Natural killer cell (primary cell): Measurements from ENCODE around the gene CHIT1. TPM values are rescaled to one million over a fixed set of nuclear protein-coding genes. Genes with fewer than 3 reads are reported as not detected.

Source experiments
- ATAC-seq, 3 donors: fragments of 150-1000 bp in 2 of 3; fragments of 200-7000 bp in 1 of 3; cut with Tn5 transposase; 1 replicate in 1 of 3; 2 replicates in 2 of 3; pipeline ENCODE4 v1.10.0; 2021; ENCODE audit warnings: mild to moderate bottlenecking in 2 of 3, moderate library complexity in 2 of 3
- DNase-seq, 2 donors: peaks; one replicate each; pipeline versions ENCODE4 v3.0.0 to v3.0.0-alpha.2; 2013 to 2021; ENCODE audit warnings: mixed read lengths in 1 of 2
- H3K27ac ChIP-seq: one replicate; pipeline ENCODE4 v1.5.1; 2013; ENCODE audit warnings: mild to moderate bottlenecking, low read length
- H3K27me3 ChIP-seq: one replicate; pipeline ENCODE4 v1.6.1; 2013; ENCODE audit warnings: low read length; ENCODE audit not compliant: control insufficient read depth, insufficient read depth
- H3K36me3 ChIP-seq: one replicate; pipeline ENCODE4 v1.6.1; 2013; ENCODE audit warnings: low read length; ENCODE audit not compliant: control insufficient read depth, insufficient read depth
- H3K4me1 ChIP-seq: one replicate; pipeline ENCODE4 v1.6.1; 2013; ENCODE audit warnings: low read length; ENCODE audit not compliant: control insufficient read depth, insufficient read depth
- H3K4me3 ChIP-seq: one replicate; pipeline ENCODE4 v1.5.1; 2013; ENCODE audit warnings: low read length
- H3K9me3 ChIP-seq: one replicate; pipeline ENCODE4 v1.6.1; 2013; ENCODE audit warnings: low read length; ENCODE audit not compliant: control insufficient read depth, insufficient read depth
- H3K27ac Mint-ChIP-seq, 2 donors: one replicate each; pipeline ENCODE4 v1.8.0; 2022; ENCODE audit warnings: mild to moderate bottlenecking in 2 of 2, mixed read lengths in 2 of 2, moderate library complexity in 1 of 2
- H3K27me3 Mint-ChIP-seq, 2 donors: one replicate each; pipeline ENCODE4 v1.8.0; 2022; ENCODE audit warnings: low read depth in 2 of 2, mixed read lengths in 2 of 2
- H3K36me3 Mint-ChIP-seq: one replicate; pipeline ENCODE4 v1.8.0; 2022; ENCODE audit warnings: mixed read lengths
- H3K4me1 Mint-ChIP-seq, 2 donors: one replicate each; pipeline ENCODE4 v1.8.0; 2022; ENCODE audit warnings: mixed read lengths in 2 of 2
- H3K4me3 Mint-ChIP-seq: one replicate; pipeline ENCODE4 v1.8.0; 2022; ENCODE audit warnings: mild to moderate bottlenecking, moderate library complexity, mixed read lengths
- H3K9me3 Mint-ChIP-seq, 2 donors: one replicate each; pipeline ENCODE4 v1.8.0; 2022; ENCODE audit warnings: mixed read lengths in 2 of 2
- WGBS: methylation state at CpG from one replicate; pipeline ENCODE4 v1.1.7; 2013; ENCODE audit warnings: missing lambda C conversion rate; ENCODE audit not compliant: insufficient coverage; 5-methylcytosine and 5-hydroxymethylcytosine counted together
- intact Hi-C: fragments of 100-400 bp; cut with micrococcal nuclease; formaldehyde crosslinking; loops from one replicate; pipeline ENCODE4 v1.14.2; 2022
- total RNA-seq, 4 donors: library from RNA; stranded (reverse); fragments of 120-200 nt in 1 of 4; gene quantifications; one replicate each; pipeline versions ENCODE4 v1.2.3 to v1.2.4, GENCODE V29; 2013 to 2022
- TF ChIP-seq, protein P1 (sequence below): fragments of 200-600 bp; IDR thresholded peaks from one replicate; pipeline ENCODE4 v1.8.0; 2022; ENCODE audit warnings: antibody characterized with exemption

Gene CHIT1
- total RNA-seq, 3 donors from 2014 or later (not counting 1 experiment from before 2014, with no cell fraction given) = 0.07 to 2.2 TPM; not detected in 1

DNA sequence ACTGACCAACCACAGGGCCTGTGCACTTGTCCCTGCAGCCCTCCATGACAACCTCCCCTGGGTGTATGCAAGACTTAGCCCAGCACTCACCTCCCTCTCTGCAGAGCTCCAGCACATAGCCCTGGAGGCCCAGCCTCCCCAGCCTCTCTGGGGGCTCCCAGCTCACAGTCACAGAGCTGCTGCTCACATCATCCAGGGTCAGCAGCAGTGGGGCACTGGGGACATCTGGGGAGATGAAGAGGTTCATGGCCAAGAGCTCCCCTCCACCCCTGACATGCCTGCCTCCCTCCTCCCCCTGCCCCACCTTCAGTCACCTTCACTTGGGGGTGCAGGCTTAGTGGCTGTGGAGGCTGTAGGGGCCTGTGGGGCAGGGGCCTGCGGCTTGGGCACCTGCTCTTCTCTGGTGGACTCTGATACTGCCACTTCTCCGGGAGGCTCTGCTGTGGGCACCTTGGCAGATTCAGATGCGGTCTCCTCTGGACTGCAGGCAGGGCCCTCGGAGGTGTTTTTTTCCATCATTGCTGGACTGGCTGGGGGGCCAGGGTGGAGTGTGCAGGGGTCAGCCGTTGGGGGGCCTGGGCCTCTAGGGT, 54.1 kb downstream of the CHIT1 start, which contains the start of gene MYBPH:
TSS of gene MYBPH (minus strand) at position 590 of the 590 bp plus-strand sequence. CDS start at position 519, 71 bp downstream.
- Mint-ChIP-seq H3K36me3 (no peaks in the 10 kb centered on the region), H3K9me3 (no peaks in the 10 kb centered on the region), H3K27ac (no peak within 1 kb of the TSS), H3K4me3 (no peak within 1 kb of the TSS), H3K4me1 (no peaks in the 10 kb centered on the region), H3K27me3 (no peaks in the 10 kb centered on the region)
- no peak within 1 kb of the TSS for H3K27ac ChIP-seq
- H3K4me1 ChIP-seq = peaks cover 6% of the 10 kb centered on the region
- ATAC-seq = no peak
- intact Hi-C loops = no loop called here
- no peak for DNase-seq
- TF ChIP-seq, protein P1, sequence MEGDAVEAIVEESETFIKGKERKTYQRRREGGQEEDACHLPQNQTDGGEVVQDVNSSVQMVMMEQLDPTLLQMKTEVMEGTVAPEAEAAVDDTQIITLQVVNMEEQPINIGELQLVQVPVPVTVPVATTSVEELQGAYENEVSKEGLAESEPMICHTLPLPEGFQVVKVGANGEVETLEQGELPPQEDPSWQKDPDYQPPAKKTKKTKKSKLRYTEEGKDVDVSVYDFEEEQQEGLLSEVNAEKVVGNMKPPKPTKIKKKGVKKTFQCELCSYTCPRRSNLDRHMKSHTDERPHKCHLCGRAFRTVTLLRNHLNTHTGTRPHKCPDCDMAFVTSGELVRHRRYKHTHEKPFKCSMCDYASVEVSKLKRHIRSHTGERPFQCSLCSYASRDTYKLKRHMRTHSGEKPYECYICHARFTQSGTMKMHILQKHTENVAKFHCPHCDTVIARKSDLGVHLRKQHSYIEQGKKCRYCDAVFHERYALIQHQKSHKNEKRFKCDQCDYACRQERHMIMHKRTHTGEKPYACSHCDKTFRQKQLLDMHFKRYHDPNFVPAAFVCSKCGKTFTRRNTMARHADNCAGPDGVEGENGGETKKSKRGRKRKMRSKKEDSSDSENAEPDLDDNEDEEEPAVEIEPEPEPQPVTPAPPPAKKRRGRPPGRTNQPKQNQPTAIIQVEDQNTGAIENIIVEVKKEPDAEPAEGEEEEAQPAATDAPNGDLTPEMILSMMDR = no peak
- no peaks in the 10 kb centered on the region for H3K36me3 ChIP-seq
- no peaks in the 10 kb centered on the region for H3K27me3 ChIP-seq
- no peak within 1 kb of the TSS for H3K4me3 ChIP-seq
- H3K9me3 ChIP-seq = no peaks in the 10 kb centered on the region
- WGBS = 69% methylated on average over 5 of the region's 5 CpGs

DNA sequence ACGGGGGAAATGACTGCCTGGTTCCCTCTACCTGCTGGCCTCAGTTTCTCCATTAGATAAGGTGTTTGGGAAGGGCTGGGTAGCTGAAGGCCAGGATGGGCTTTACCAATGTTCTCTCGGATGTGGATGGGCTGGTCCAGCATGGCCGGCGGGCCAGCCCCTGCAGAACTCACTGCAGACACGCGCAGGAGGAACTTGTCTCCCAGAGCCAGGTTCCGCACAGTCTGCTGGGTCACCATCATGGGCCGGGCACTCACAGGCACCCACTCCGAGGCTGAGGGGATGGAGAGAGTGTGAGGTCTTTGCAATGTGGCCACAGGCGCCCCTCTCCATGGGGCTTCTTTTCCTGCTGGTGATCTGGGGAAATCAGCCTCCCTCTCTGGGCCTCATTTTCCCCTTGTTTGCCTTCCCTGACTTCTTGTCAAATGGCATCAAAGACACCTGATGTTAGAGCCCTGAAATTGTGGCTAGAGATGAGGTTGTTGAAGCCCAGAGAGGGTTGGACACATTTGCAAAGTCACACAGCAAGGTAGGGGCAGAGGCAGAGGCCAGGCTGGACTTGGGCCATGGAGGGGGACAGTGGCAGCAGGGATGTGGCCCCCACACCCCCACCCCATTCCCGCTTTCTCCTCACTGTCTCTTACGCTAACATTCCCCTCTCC, 55.0 kb downstream of the CHIT1 start:
- Histone ChIP-seq H3K9me3 (no peaks in the 10 kb centered on the region), H3K4me1 (peaks cover 6% of the 10 kb centered on the region), H3K4me3 (no peak overlapping the region), H3K27me3 (no peaks in the 10 kb centered on the region), H3K27ac (no peak overlapping the region), H3K36me3 (no peaks in the 10 kb centered on the region)
- WGBS = 93% methylated on average over 12 of the region's 12 CpGs
- Mint-ChIP-seq H3K9me3 (no peaks in the 10 kb centered on the region), H3K36me3 (no peaks in the 10 kb centered on the region), H3K27me3 (no peaks in the 10 kb centered on the region), H3K27ac (no peak overlapping the region), H3K4me1 (no peaks in the 10 kb centered on the region), H3K4me3 (no peak overlapping the region)
- TF ChIP-seq, protein P1 = no peak
- no peak for ATAC-seq
- intact Hi-C loops = no loop called here
- DNase-seq = no peak

DNA sequence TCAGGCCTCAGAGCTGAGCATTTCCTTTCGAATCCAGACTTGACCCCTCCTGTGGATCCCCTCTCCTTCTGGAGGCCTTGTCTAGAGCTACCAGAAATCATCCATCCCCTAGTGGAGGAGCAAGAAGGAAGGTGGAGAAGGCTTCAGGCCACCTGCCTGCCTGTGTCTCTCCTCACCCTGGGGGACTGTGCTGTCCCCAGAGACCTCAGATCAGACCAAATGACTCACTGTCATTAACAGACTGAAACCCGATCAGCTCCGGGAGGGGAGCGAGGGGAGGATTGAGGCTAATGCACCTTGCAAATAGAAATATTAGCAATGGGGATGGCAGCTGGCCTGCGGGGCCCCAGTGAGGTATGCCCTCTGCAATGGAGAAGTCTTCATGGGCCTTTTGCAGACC, 55.9 kb downstream of the CHIT1 start:
- Mint-ChIP-seq H3K4me3 (no peak overlapping the region), H3K27me3 (no peaks in the 10 kb centered on the region), H3K36me3 (no peaks in the 10 kb centered on the region), H3K9me3 (no peaks in the 10 kb centered on the region), H3K27ac (no peak overlapping the region), H3K4me1 (no peaks in the 10 kb centered on the region)
- Histone ChIP-seq H3K9me3 (no peaks in the 10 kb centered on the region), H3K4me1 (peaks cover 6% of the 10 kb centered on the region), H3K27me3 (no peaks in the 10 kb centered on the region), H3K4me3 (no peak overlapping the region), H3K27ac (no peak overlapping the region), H3K36me3 (no peaks in the 10 kb centered on the region)
- DNase-seq (no peak), ATAC-seq (no peak)
- WGBS = 71% methylated on average over 5 of the region's 5 CpGs
- TF ChIP-seq, protein P1 = no peak
- intact Hi-C loops = no loop called here
